ENCODE results near the gene PARD6A. TPM values are rescaled to one million over a fixed set of nuclear protein-coding genes. Genes with fewer than 3 reads are reported as not detected.

Gene PARD6A
- total RNA-seq, 4 donors from 2014 or later, result 3.2 to 12.5 (median 4.6) TPM

DNA sequence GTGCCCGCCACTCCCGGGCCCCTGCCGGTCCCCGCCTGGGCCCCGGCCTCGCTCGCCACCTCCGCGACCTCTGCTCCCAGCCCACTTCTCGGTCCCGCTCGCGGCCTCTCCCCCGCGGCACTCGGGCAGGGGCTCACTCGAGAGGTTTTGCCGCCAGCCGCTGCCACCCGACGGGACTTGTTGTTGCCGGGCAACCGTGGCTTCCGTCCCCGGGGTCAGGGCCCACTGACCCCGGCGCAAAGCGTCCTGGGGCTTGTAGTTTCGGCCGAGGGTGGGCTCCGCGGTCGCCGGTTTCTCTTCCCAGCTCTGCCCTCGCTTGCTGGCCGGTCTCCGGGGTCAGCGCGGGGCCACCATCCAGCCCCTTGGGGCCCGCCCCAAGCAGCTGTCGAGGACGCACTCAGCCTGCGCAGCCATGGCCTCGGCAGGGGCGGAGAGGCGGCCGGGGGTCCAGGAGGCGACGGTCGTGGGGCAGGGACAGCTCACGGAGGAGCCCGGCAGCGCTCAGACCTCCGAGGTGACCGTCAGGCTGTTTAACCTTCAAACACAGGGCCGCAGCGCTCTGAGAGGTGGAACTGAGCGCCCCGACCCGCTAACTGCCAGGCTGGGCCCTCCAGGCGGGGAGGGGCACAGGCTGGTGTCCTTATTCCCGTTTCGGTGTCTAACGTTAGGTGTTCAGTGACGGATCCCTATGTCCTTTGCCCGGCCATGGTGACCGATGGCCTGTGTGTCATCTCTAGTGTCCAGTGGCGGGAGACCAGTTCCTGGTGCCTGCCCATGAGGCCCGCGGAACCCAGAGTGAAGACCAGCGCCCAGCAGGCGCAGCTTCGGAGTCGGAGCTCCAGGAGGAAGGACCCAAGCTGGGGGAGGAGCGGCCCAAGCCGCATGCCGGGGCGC, 6.0 kb downstream of the PARD6A start, which contains the start of the genes C16orf86 and ENKD1:
Gene C16orf86 (plus strand): TSS at position 256 of the 894 bp plus-strand sequence. CDS start 157 bp downstream, at position 413.
Gene ENKD1 (minus strand): TSS at position 192 of the 894 bp plus-strand sequence. CDS start 308 bp downstream, outside the sequence.
- TF ChIP-seq, protein P1, sequence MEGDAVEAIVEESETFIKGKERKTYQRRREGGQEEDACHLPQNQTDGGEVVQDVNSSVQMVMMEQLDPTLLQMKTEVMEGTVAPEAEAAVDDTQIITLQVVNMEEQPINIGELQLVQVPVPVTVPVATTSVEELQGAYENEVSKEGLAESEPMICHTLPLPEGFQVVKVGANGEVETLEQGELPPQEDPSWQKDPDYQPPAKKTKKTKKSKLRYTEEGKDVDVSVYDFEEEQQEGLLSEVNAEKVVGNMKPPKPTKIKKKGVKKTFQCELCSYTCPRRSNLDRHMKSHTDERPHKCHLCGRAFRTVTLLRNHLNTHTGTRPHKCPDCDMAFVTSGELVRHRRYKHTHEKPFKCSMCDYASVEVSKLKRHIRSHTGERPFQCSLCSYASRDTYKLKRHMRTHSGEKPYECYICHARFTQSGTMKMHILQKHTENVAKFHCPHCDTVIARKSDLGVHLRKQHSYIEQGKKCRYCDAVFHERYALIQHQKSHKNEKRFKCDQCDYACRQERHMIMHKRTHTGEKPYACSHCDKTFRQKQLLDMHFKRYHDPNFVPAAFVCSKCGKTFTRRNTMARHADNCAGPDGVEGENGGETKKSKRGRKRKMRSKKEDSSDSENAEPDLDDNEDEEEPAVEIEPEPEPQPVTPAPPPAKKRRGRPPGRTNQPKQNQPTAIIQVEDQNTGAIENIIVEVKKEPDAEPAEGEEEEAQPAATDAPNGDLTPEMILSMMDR (IDR thresholded peaks at IDR 0.05), result no peak
- no peak for DNase-seq (ENCODE audit: low spot score)
- peak; percentile 49 for ATAC-seq (ENCODE audit: low FRiP score)

DNA sequence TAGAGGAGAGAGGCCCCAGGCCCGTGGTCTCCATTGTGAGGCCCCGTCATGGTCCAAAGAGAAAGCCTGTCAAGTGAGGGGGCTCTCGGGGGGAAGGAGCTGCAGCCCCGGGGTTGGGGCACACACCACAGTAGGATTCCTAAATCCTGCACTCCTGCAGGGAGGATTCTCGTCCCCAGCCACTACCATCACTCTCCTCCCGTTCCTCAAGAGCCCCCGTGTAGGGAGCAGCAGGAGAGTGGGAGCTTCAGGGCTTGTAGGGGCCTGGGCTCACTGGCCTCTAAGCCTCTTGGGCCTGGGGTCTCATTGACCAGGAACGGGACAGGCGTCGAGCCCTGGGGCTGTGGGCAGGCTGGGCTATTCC, 6.7 kb downstream of the PARD6A start:
- ATAC-seq (ENCODE audit: low FRiP score) (peak; percentile 2), DNase-seq (ENCODE audit: low spot score) (no peak)
- TF ChIP-seq, protein P1 (IDR thresholded peaks at IDR 0.05), result no peak

DNA sequence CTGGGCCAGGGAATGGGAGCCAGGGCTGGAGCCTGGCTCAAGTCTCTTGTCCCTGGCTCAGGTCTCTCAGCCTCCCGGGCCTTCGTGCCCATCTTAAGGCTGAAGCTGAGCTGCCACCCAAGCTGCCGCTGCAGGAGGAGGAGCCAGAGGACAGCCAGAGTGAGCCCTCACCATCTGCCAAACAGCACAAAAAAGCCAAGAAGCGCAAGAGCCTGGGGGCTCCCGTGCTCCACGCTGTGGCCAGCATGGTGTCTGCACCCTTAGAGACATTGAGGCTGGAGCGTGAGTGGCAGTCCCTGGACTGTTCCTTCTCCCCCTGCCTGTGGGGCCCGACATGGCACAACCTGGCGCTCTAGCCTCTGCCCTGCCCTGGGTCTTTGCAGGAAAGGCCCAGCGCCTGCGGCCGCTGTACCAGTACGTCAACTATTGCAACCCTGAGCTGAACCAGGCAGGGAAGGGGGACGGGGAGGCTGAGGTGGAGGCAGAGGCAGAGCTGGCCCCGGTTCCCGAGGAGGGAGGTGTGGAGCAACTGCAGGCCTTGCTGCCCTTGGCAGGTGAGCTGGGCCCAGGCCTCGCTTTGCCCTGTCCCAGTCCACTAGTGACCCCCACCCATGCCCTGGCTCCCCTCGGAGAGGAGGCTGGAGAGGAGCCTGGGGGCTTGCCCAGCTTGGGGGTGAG, 7.2 kb downstream of the PARD6A start:
- DNase-seq (ENCODE audit: low spot score) (no peak), ATAC-seq (ENCODE audit: low FRiP score) (peak; percentile 69)
- TF ChIP-seq, protein P1 (IDR thresholded peaks at IDR 0.05), result peak in 1 of 3 donors; percentile 44

DNA sequence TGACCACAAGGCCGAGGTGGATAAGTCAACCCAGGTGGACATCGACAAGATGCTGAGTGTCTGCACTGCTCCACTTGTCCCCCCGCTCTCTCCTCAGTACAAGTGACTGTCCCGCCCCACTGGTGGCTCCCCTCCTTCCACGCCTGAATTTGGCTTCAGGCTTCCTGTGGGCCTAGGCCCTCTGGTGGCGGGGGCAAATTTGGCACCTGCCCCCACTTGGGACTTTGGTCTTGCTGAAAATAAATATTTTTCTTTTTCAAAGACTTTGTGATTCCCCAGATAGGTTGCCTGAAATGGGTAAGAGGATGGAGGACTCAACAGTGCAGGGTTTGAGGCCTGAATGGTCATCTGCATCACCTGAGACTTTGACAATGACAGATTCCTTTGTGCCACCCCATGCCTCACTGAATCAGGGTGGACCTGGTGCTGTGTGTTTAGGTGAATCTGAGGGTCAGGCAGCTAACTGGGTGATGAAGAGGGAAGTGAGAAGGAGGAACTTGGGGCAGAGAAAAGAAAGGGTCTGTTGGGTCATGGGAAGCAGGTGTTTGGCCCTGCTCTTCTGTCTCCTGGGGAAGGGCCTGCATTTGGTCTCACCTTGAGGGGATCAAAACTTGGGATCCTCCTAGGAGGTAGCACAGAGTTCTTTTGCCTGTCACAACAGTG, 7.9 kb downstream of the PARD6A start:
- TF ChIP-seq, protein P1 (IDR thresholded peaks at IDR 0.05), result no peak
- no peak for ATAC-seq (ENCODE audit: low FRiP score)
- DNase-seq (ENCODE audit: low spot score), result no peak

DNA sequence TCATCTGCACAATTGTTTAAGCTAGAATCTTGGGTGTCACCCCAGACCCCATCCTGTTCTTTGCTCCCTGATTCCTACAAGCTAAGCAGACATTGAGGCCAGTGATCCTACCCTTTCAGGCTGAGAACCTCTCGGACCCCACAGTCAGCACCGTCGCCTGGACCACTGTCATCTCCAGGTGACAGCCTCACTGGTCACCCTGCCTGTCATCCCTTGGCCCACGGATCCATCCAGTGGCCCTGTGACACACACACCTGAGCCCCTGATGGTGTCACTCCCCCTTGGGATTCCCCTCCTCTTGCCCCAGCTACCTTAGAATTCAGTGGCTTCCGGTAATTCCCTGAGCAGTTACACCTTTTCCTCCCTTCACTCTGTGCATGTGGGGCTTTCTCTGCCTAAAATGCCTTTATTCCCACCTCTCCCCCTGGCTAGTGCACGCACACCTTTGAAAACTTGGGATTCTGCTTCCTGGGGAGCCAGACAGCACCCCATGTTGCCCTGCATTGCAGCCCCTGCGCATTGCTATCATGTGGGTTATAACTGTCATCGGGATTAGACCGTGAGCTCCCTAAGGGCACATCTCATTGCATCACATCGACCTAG, 8.8 kb downstream of the PARD6A start:
- no peak for DNase-seq (ENCODE audit: low spot score)
- TF ChIP-seq, protein P1 (IDR thresholded peaks at IDR 0.05), result no peak
- no peak for ATAC-seq (ENCODE audit: low FRiP score)

DNA sequence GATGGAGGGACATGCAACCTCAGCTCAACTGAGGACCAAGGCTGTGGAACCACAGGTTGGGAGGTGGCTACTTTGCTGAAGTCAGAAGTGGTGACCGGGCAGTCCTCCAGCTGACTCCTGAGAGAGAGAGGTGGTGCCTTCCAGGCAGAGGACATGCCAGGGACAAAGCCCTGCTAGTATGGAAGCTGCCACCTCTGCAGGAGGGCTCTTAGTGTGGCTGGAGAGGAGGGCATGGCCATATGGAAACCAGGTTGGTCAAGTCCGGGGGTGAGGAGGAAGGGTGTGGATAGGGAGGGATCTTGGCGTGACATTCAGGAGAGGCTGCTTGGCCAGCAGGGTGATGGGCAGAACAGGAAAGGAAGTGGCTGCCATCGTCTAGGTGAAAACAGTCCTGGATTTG, 11.5 kb downstream of the PARD6A start:
- ATAC-seq (ENCODE audit: low FRiP score) (no peak), DNase-seq (ENCODE audit: low spot score) (no peak)
- TF ChIP-seq, protein P1 (IDR thresholded peaks at IDR 0.05), result no peak
